NCI-H1417 (cell line): ENCODE measurements around the gene MAT1A.
A peak's percentile ranks its signal among the peaks of the same experiment; 100 is the strongest.
"Not testable (repeated sequence)": the region's sequence is repeated elsewhere in the genome, so short reads cannot be mapped to it uniquely, and the experiment has no call there.

ENCODE experiments used
- DNase-seq, 3 experiments: peaks; one replicate each; lab custom pipeline; 2025; lab: John Stamatoyannopoulos, UW

Gene MAT1A

GRCh38 chr10:80289451-80290287 lies at the start of gene MAT1A:
Gene MAT1A (minus strand): TSS chr10:80289658. CDS start chr10:80289423, 235 bp downstream.
- peak in 1 of 3 experiments; percentile 49 for DNase-seq

DNA sequence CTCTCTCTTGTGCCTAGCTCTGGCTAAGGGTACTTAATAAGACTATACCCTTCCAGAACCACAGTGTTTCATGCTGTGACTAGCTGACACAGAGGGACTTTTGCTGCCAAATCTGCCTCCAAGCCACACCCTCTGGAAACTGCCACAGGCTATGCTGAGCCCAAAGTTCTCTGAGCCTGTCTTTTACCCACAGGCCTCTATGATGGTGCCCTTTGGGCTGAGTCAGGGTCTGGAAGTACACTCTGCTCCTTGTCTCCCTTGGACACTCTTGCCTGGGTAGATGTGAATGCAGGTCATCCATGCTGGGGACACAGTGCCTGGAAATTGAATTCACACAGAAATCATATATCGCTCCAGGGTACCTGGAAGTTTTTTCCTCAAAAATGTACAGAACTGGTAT lies 44.5 kb upstream of the MAT1A start:
- no peak for DNase-seq

DNA sequence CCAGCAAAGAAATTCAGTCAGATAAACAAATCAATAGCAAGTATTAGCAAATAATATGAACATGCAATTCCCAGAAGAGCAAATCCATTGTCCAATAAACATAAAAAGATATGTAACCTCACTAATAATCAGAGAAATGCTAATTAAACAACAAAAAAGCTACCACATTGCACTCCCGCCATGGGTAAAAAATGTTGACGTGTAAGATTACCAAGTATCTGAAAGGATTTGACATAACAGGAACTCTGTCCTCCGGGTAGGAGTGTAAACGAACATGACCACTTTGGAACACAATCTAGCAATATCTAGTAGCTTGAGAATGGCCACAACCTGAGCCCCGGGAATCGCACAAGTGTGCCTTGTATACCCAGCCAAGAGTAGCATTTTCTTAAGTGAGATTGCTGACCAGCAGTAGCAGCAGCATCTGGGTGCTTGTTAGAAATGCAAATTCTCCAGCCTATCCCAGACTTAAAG lies 35.5 kb upstream of the MAT1A start:
- DNase-seq: no peak

- no peak for DNase-seq
Observed at GRCh38 chr10:80324086-80324485, 34.6 kb upstream of the MAT1A start.

- DNase-seq: no peak
Observed at GRCh38 chr10:80323311-80323710, 33.9 kb upstream of the MAT1A start.

GRCh38 chr10:80322711-80323110 lies 33.3 kb upstream of the MAT1A start:
- no peak for DNase-seq

GRCh38 chr10:80322158-80322557 lies 32.7 kb upstream of the MAT1A start:
- no peak for DNase-seq

GRCh38 chr10:80321183-80321582 lies 31.7 kb upstream of the MAT1A start:
- DNase-seq: no peak

DNA sequence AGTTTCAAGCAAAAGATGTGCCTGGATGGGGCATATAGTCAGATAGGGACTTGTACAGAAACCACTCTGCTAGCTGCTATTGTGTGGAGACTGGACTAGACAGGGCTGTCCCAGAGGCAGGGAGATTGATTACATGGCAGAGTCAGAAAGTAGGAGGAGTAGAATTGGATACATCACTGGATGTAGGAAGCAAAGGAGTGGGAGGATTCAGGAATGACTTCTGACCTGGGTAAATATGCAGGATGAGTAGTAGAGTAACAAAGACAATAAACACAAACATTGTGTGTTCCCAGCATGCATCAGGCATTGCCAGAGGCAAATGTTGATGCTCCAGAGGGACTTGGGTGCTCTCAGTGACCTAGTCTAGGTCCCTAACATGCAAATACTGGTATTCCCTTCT lies 30.9 kb upstream of the MAT1A start:
- DNase-seq: no peak

- DNase-seq: no peak
Observed at GRCh38 chr10:80319725-80320290, 30.4 kb upstream of the MAT1A start.

GRCh38 chr10:80319318-80319717 lies 29.9 kb upstream of the MAT1A start:
- DNase-seq: no peak

GRCh38 chr10:80318742-80319141 lies 29.3 kb upstream of the MAT1A start:
- DNase-seq: no peak

- no peak for DNase-seq
Observed at GRCh38 chr10:80315391-80315790, 25.9 kb upstream of the MAT1A start.

GRCh38 chr10:80313523-80313922 lies 24.1 kb upstream of the MAT1A start:
- DNase-seq: no peak

GRCh38 chr10:80305989-80306388 lies 16.5 kb upstream of the MAT1A start:
- DNase-seq: not testable (repeated sequence)

GRCh38 chr10:80296942-80297341 lies 7.5 kb upstream of the MAT1A start:
- no peak for DNase-seq

- DNase-seq: no peak
Observed at GRCh38 chr10:80292607-80293239, 3.3 kb upstream of the MAT1A start.

DNA sequence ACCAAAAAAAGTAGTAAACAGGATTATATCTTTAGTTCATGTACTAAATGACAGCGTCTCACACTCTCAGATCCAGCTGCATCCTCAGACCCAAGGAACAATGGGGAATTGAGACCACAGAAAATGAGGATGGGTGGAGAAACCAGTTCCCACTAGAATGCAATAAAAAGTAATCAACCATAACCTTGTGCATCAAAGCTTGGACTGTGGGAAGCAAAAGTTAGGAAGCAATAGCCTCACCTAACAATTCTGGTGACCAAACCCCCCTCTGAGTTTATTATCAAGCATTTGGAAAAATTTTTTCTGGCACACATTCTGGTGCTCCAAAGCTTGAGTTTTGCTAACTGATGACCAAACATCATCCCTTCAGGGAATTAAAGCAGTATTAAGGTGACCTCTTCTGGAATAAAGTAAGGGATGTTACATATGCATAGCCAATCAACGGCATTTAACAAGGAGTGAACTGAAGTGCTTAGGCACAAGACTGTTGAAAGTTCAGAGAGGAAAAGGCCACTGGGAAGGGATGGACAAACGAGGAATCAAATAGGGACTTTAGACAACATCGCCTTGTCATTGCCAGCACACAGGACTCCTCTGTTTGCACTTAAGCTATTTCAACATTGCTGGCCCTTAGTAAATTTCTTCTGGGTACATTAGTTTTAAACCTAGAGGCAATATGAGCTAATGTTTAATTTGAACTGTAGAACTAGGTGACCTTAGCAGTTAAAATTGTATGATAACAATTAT lies 1.2 kb upstream of the MAT1A start:
- peak in 1 of 3 experiments; percentile 8 for DNase-seq

DNA sequence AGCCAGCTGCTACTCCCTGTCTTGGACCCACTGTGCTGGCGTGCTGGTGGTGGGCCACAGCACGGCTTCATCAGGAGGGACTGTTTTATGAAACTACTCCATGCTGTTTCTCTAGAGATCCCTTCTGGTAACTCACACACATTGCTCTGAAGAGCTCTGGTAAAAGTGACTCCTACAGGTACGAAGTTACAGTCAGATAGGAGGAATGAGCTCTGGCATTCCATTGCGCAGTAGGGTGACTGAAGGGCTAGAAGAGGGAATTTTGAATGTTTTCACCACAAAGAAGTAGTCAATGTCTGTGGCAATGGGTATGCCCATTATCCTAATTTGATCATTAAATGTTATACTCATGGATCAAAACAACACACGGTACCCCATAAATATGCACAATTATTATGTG lies 609 bp downstream of the MAT1A start:
- no peak for DNase-seq

DNA sequence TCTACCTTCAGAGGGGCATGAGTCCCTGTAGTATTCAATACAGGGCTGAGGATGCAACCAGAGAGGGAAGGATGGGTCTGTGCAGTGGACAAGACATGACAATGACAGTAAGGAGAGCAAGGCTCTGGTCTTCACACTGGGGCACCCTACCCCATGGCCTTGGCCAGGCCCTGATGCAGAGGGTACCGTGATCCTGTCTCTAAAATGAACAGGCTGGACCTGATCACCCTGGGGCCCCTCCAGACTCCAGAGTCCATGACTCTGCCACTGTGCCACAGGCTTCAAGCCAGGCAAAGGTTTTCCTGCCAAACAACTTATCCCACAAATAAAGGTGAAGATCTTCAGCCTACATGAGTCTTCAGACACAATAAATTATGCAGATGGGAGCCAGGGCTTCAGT lies 4.9 kb downstream of the MAT1A start:
- no peak for DNase-seq

- DNase-seq: no peak
Observed at GRCh38 chr10:80283536-80284199, 5.8 kb downstream of the MAT1A start.

- no peak for DNase-seq
Observed at GRCh38 chr10:80283119-80283518, 6.3 kb downstream of the MAT1A start.
